ENCODE data around the gene B3GNT3. TPM values are rescaled to one million over a fixed set of nuclear protein-coding genes. Genes with fewer than 3 reads are reported as not detected.
A peak's percentile ranks its signal among the peaks of the same experiment; 100 is the strongest.

The B3GNT3 gene
- total and polyA plus RNA-seq, 2 of the 4 experiments (the other 2 are of a cell fraction): not detected

DNA sequence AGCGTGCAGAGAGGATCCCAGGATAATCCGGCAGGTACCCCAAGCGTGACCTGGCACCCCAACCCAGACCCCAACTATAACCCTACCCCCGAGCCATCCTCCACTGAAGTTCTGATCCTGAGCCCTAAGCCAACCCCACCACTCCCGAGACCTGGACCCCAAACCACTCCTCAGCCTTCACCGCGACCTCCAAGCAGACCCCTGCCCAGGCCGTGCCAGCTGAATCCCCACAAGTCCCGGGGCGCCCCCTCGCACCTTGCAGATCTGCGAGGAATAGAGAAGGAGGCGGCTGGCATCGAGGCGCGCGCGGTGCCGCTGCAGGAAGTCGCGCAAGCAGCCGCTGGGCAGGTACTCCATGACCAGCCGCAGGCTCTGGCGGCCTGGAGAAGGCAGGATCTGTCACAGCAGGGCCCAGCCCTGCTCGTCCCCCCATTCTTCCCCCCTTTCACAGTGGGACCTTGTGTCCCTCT, 36.5 kb downstream of the B3GNT3 start:
- Histone ChIP-seq H3K27me3 (ENCODE audit: control insufficient read depth, insufficient read depth, low read length) (peaks cover 40% of the 10 kb centered on the region), H4K91ac (ENCODE audit: insufficient read depth, low read depth, low read length) (no peak overlapping the region), H4K20me1 (ENCODE audit: insufficient read depth, low read length) (no peaks in the 10 kb centered on the region), H3K4me3 (ENCODE audit: insufficient read depth, low read depth, low read length) (no peak overlapping the region), H3K79me1 (ENCODE audit: low read depth in 1 of 2, low read length in 2 of 2) (no peaks in the 10 kb centered on the region), H3K14ac (replicated peaks; ENCODE audit: low read depth, low read length) (no peak overlapping the region), H3K27ac (ENCODE audit: insufficient read depth, low read length) (no peak overlapping the region), H3K18ac (ENCODE audit: low read depth, low read length) (no peak overlapping the region), H3K23ac (ENCODE audit: low read depth, low read length) (no peak overlapping the region), H2BK15ac (ENCODE audit: low read depth, low read length) (no peak overlapping the region), H4K8ac (ENCODE audit: low read depth in 2 of 2, low read length in 2 of 2) (no peak overlapping the region), H2AK9ac (replicated peaks; ENCODE audit: low read depth, low read length, poor library complexity) (no peak overlapping the region), H2AFZ (replicated peaks; ENCODE audit: low read length, poor library complexity) (peak overlapping the region; percentile 58), H3K56ac (ENCODE audit: extremely low read depth, insufficient read depth, low read length) (no peak overlapping the region), H2BK5ac (ENCODE audit: low read depth, low read length, poor library complexity, severe bottlenecking) (no peak overlapping the region), H3K4ac (ENCODE audit: low read depth, low read length) (no peak overlapping the region), H3K9me1 (ENCODE audit: insufficient read depth, low read length) (no peaks in the 10 kb centered on the region), H3K9me3 (ENCODE audit: control insufficient read depth, insufficient read depth, low read length) (no peaks in the 10 kb centered on the region), H2AK5ac (ENCODE audit: low read depth, low read length) (no peak overlapping the region), H3K9ac (ENCODE audit: low read depth, low read length) (no peak overlapping the region), H3K4me1 (ENCODE audit: control insufficient read depth, insufficient read depth, low read length) (peaks cover 2% of the 10 kb centered on the region; the same call in 1 of the 2 replicates), H2BK120ac (ENCODE audit: low read depth, low read length) (no peak overlapping the region), H2BK20ac (ENCODE audit: low read depth, low read length) (no peak overlapping the region), H3K36me3 (ENCODE audit: control insufficient read depth, insufficient read depth, low read length) (no peaks in the 10 kb centered on the region), H4K5ac (ENCODE audit: low read depth, low read length) (no peak overlapping the region), H3K4me2 (ENCODE audit: low read depth, low read length) (no peak overlapping the region)
- no peak for ATAC-seq (ENCODE audit: low read depth)
- in situ Hi-C loops (cut with MboI; ENCODE audit: low sequenced_read_pairs) (no loop called here), dilution Hi-C loops (cut with HindIII; ENCODE audit: low sequenced_read_pairs, unreplicated experiment) (no loop called here), intact Hi-C loops (cut with micrococcal nuclease) (no loop called here)
- no TSS peak for BruUV-seq (replicated peaks)
- ChIA-PET CTCF (no interaction called here), POLR2A (ENCODE audit: unreplicated experiment) (no interaction called here)
- no peak for DNase-seq
- WGBS, 2 experiments (ENCODE audit: extremely low coverage in 2 of 2, insufficient read length in 1 of 2): 26% methylated on average over 13 of the region's 25 CpGs; no CpG with 5 or more reads in 1 of the 2 experiments
- no peak for TF ChIP-seq RCOR1 (IDR thresholded peaks at IDR 0.05; ENCODE audit: insufficient replicate concordance, low read length)
